ENCODE measurements around the gene ZNF697. TPM values are rescaled to one million over a fixed set of nuclear protein-coding genes. Genes with fewer than 3 reads are reported as not detected.
"Not testable (repeated sequence)": the region's sequence is repeated elsewhere in the genome, so short reads cannot be mapped to it uniquely, and the experiment has no call there.

ZNF697 gene
- total RNA-seq, 2 donors from 2014 or later: 9.5 to 14.8 TPM

GRCh38 chr1:119611701-119612113, 36.4 kb downstream of the ZNF697 start:
- peak; percentile 96 to 97 for TF ChIP-seq CTCF (IDR thresholded peaks at IDR 0.05)
- H3K4me3 ChIP-seq: no peak overlapping the region
- H3K27ac ChIP-seq: no peak overlapping the region
- no peaks in the 10 kb centered on the region for H3K9me3 ChIP-seq
- peak; percentile 71 for DNase-seq (ENCODE audit: low spot score)
- no peaks in the 10 kb centered on the region for H3K36me3 ChIP-seq
- H3K4me1 ChIP-seq: peaks cover 0 to 6% of the 10 kb centered on the region in 2 donors
- H3K27me3 ChIP-seq: no peaks in the 10 kb centered on the region

- not testable (repeated sequence) for H3K36me3 ChIP-seq; H3K9me3 ChIP-seq; H3K4me3 ChIP-seq; H3K4me1 ChIP-seq; DNase-seq (ENCODE audit: low spot score); H3K27ac ChIP-seq; H3K27me3 ChIP-seq
These were observed 39.2 kb downstream of the ZNF697 start for GRCh38 chr1:119608816-119609215.

GRCh38 chr1:119607087-119607807, 40.8 kb downstream of the ZNF697 start:
- not testable (repeated sequence) for H3K27me3 ChIP-seq; H3K4me1 ChIP-seq; H3K36me3 ChIP-seq; H3K9me3 ChIP-seq; H3K4me3 ChIP-seq; DNase-seq (ENCODE audit: low spot score); H3K27ac ChIP-seq

- no peaks in the 10 kb centered on the region for H3K27me3 ChIP-seq
- no peak for TF ChIP-seq CTCF (IDR thresholded peaks at IDR 0.05)
- peaks cover 0 to 8% of the 10 kb centered on the region in 2 donors for H3K4me1 ChIP-seq
- no peak for DNase-seq (ENCODE audit: low spot score)
- no peaks in the 10 kb centered on the region for H3K9me3 ChIP-seq
- no peak overlapping the region for H3K4me3 ChIP-seq
- no peak overlapping the region for H3K27ac ChIP-seq
- H3K36me3 ChIP-seq: no peaks in the 10 kb centered on the region
These were observed 41.7 kb downstream of the ZNF697 start for GRCh38 chr1:119606394-119606793.

- no peak for TF ChIP-seq CTCF (IDR thresholded peaks at IDR 0.05)
- no peaks in the 10 kb centered on the region for H3K27me3 ChIP-seq
These were observed 42.4 kb downstream of the ZNF697 start for GRCh38 chr1:119605686-119606085.

GRCh38 chr1:119605080-119605479, 43.0 kb downstream of the ZNF697 start:
- H3K9me3 ChIP-seq; H3K36me3 ChIP-seq; H3K27me3 ChIP-seq; H3K27ac ChIP-seq; DNase-seq (ENCODE audit: low spot score); H3K4me3 ChIP-seq; H3K4me1 ChIP-seq: not testable (repeated sequence)

More at GRCh38 chr1:119605686-119606085, 42.4 kb downstream of the ZNF697 start:
- Histone ChIP-seq H3K4me1 (peaks cover 0 to 8% of the 10 kb centered on the region in 2 donors), H3K9me3 (no peaks in the 10 kb centered on the region), H3K36me3 (no peaks in the 10 kb centered on the region), H3K4me3 (no peak overlapping the region), H3K27ac (no peak overlapping the region)
- DNase-seq (ENCODE audit: low spot score): no peak

GRCh38 chr1:119603695-119604094, 44.4 kb downstream of the ZNF697 start:
- TF ChIP-seq CTCF (IDR thresholded peaks at IDR 0.05): no peak
- no peaks in the 10 kb centered on the region for H3K27me3 ChIP-seq
- peaks cover 0 to 8% of the 10 kb centered on the region in 2 donors for H3K4me1 ChIP-seq
- DNase-seq (ENCODE audit: low spot score): no peak
- H3K9me3 ChIP-seq: no peaks in the 10 kb centered on the region
- no peak overlapping the region for H3K4me3 ChIP-seq
- H3K27ac ChIP-seq: no peak overlapping the region
- H3K36me3 ChIP-seq: no peaks in the 10 kb centered on the region

GRCh38 chr1:119603241-119603640, 44.8 kb downstream of the ZNF697 start:
- H3K36me3 ChIP-seq; H3K4me3 ChIP-seq; H3K4me1 ChIP-seq; DNase-seq (ENCODE audit: low spot score); H3K27ac ChIP-seq; H3K27me3 ChIP-seq; H3K9me3 ChIP-seq: not testable (repeated sequence)

GRCh38 chr1:119602789-119603188, 45.3 kb downstream of the ZNF697 start:
- not testable (repeated sequence) for DNase-seq (ENCODE audit: low spot score); H3K4me1 ChIP-seq; H3K27ac ChIP-seq; H3K27me3 ChIP-seq; H3K36me3 ChIP-seq; H3K9me3 ChIP-seq; H3K4me3 ChIP-seq
